ENCODE results near the gene RXRA.

The RXRA gene

DNA sequence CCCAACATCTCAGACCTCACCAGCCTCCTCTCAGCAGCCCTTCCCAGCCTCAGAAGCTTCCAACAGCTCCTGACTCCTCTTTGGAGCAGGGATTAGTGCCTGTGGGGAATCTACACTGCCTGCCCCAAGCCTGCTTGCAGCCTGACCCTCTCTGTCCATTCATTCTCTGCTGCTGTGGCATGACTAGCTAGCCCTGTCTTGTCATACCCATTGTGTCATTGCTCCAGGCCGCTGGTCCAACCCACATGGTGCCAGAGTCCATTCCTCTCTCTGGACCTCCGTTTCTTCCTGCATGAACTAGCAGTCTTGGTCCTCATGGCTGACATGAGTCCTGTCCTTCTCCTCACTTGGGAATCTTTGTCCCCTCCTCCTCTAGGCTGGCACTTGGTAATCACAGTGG is 12.8 kb upstream of the RXRA start:
- no peak for FAIRE-seq

DNA sequence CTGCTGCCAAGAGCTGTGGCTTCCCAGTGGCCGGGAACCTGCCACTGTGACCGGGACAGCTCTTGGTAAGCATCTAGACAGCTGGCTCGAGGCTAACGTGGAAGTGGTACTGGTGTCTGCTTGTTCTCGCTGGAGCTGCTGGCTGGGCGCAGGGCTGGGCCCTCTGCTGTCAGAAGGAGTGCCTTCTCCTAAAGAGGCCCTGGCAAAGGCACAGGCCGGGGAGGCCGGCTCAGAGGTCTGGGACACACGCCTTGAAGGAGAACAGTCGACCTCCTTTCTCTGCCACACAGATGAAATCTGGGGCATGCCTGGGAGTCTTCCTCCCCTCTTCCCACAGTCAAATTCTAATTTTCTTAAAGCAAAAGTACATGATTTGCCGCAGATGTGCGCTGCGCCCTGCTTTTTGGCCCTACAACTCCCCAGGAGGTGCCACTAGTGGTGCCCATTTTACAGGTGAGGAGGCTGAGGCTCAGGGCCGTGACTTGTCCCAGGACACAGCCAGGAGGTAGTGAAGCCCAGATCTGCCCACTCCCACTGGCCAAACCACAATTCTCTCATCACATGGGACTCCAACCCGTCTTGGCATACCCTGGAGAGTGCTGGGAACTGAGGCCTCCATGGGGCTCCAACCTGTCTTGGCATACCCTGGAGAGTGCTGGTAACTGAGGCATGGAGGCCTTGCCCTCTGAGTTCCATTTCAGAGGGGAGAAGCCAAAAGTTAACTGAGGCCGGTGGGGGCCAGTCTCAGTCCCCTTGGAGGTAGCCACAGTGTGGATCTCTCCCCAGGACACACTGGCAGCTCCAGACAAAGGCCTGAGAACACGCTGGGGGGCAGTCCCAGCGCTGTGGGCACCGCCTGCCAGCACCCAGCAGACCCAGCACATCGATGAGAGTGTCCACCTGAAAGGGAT is 12.0 kb upstream of the RXRA start:
- no peak for FAIRE-seq

DNA sequence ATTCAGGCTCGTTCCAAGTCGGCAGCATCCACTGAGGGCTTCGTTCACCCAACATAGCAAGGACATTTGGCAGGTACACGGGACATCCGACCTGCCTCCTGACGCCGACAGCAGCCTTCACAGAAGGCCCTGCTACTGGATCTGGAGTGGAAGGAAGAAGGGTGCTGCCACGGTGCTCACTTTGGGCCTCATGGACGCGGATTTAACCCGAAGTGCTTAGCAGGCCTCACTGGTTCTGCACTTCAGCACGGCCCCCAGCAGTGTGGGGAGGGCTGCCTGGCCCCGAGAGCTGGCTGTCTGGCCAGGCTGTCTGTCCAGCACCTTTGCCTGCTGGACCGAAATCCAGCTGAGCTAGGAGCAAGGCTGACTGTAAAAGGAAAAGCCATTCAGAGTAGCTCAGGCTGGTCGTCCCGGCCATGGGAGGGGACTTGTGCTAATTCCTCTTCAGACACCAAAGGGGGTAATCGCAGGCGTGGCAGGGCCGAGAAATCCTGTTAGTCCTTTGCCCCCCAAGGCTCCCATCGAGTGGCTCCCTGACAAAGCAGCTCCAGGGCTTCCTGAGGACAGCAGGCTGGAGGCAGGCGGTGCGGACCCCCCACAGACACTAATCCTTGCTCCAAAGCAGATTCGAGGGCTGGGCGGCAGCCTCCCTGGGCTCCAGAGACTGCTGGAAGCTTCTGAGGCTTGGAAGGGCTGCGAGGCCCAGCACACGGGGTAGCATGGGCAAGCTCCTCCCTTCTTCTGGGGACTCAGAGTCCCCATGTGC is 11.1 kb upstream of the RXRA start:
- FAIRE-seq: no peak

DNA sequence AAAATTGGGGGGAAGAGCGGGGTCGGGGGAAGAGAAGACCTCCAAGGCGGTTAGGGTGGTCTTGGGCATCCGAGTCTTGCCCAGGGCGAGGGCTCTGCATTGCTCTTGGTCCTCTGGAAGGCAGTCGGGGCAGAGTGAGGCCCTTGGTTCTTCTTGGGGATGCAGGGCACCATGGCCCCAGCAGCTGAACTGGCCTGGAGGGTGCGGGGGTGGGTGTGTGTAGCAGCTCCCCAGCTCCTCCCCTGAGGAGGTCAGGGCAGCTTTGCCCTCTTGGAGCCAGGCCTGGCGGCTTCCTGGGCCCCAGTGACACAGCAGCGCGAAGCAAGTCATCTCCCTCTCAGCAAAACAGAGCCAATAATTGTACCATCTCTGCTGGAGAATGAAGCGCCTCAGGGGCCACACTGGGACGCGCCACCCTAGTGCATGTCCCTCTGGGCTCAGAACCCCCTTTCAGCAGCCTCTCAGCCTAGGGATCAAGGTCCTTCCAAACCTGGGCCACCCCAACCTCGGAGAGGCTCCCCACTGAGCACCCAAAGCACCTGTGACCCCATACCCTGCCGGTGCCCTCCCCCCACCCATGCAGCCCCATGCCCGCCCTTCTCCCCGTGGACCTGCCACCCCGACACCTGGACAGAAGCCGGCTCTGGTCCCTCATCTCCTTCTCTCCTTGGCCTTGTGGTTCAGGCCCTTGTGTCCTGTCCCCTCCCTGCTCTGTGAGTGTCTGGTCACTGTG is 10.4 kb upstream of the RXRA start:
- FAIRE-seq: no peak

DNA sequence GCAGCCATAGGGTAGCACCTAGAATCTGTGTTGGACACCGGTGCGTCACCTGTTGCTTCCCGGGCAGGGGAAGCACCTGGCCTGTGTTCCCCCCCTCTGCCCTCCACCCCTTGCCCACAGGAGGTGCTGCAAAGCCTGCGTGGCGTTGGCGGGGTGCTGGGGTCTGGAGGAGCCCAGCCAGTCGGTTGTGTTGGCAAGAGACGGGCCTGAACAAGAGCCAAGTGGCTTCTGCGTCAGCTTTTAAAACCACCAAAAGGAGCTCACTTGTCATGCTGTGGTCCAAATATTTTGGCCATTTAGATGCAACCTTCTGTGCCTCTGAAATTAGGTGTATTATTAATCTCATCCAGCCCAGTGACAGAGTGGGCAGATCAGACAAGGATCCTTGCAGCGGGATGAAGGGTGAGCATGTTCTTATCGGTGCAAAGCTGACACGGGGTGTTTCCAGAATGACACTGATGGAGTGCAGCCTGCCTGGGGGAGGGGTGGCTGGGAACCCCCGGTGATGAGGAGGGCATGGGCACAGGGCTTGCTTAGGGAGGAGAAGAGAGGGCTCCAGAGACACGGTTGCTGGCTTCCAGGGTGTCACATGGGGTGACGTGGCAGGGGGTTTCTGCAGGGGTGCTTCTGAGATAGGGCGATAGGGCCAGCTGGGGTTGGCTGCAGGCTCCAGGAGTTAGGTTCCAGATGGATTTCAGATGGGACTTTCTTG is 9.7 kb upstream of the RXRA start:
- FAIRE-seq: no peak

DNA sequence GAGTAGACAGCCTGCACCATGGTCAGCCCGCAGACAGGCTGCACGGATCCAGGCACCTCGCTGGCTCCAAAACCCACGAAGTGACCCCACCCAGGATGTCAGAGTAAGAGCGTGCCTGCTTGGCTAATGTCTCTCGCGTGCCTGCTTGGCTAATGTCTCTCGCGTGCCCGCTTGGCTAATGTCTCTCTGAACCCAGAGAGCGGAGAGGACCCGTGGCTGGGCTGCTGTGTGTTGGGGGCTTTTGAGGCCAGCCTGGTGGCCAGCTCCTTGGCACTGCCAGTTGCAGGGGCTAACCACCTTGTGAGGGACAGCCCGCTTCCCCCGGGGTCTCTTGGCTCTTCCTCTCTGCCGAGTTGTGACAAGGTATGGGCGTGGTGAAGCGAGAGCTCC is 8.9 kb upstream of the RXRA start:
- no peak for FAIRE-seq

DNA sequence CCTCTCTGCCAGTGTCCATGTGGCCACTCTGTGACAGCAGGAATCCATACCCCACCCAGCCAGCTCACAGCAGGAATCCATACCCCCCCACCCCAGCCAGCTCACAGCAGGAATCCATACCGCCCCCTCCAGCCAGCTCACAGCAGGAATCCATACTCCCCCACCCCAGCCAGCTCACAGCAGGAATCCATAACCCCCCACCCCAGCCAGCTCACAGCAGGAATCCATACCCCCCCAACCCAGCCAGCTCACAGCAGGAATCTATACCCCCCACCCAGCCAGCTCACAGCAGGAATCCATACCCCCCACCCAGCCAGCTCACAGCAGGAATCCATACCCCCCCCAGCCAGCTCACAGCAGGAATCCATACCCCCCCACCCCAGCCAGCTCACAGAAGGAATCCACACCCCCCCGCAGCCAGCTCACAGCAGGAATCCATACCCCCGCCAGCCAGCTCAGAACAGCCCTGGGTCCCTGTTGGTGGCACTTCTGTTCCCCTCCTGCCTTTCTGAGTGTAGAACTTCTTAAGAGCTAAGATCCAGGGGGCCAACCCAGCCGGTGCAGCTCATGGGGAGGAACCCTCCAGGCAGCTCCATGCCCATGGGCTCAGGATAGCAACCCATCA is 8.4 kb upstream of the RXRA start:
- no peak for FAIRE-seq

DNA sequence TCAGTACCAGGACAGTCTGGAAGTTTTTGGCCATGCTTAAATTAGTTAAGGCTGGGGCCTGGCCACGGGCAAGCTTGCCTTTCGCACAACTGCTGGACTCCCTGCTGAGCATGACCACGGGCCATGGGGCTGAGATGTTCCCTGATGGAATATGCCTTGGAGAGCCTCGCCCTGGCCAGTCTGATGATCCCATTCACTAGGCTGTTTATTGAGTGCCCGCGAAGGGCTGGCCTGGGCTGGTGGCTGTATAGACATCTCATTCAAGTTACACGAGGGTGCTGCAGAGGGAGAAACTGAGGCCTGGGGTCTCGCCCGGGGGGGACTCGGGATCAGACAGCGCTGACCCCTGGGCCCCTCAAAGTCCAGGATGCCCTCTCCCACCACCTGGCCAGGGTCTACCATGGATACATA is 7.8 kb upstream of the RXRA start:
- FAIRE-seq: no peak

DNA sequence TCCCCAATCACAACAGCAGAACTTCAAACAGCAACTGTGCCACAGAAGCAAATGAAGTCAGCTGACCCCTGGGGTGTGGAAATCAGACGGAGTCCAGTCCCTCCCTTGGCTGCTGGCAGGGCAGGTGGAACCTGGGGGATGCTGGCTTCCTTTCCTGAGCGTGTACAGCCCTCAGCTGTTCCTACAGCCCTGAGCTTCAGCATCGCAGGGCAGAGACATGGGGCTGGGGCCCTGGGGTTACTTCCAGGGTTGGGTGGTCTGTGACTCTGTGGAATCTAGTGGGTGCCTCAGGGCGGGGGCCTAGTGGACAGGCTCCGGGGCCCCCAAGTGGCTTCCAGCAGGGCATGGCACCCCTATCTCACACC is 7.3 kb upstream of the RXRA start:
- no peak for FAIRE-seq

DNA sequence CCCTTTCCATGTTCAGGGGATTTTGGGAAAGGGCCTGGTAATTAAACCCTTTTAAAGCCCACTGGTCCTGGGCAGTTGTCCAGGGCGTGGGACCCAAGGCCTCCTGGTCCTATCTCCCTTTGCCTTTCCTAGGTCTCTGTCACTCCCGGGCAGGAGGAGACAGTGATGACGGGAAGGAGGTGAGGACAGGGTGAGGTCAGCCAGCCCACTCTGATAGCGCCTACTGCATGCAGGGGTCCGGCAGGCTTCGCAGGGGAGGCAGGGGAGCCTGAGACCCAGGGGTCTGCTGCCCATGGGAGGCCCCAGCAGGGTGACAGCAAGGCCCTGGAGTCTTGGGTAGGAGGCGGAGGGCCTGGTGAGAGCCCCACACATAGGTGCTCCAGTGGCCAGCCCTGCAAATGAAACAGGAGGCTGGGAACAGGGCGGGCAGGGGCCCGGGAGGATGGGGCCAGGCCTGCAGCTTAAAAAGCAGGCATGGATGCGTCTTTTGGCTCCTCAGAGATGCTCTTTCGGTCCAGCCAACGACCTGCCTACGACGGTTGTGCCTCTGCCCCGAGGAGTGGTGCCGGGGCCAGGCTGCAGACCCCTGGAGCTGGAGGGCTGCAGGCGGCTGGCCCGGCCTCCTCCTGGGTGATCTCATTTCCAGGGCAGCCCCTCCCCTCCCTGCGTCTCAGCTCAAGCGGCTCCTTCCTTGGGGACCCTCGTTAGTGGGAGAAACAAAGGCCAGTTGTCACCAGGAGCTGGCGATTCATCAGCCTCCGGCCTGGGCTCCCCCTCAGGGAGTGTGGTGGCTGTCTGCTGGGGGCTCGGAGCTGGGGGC is 6.7 kb upstream of the RXRA start:
- FAIRE-seq: no peak

DNA sequence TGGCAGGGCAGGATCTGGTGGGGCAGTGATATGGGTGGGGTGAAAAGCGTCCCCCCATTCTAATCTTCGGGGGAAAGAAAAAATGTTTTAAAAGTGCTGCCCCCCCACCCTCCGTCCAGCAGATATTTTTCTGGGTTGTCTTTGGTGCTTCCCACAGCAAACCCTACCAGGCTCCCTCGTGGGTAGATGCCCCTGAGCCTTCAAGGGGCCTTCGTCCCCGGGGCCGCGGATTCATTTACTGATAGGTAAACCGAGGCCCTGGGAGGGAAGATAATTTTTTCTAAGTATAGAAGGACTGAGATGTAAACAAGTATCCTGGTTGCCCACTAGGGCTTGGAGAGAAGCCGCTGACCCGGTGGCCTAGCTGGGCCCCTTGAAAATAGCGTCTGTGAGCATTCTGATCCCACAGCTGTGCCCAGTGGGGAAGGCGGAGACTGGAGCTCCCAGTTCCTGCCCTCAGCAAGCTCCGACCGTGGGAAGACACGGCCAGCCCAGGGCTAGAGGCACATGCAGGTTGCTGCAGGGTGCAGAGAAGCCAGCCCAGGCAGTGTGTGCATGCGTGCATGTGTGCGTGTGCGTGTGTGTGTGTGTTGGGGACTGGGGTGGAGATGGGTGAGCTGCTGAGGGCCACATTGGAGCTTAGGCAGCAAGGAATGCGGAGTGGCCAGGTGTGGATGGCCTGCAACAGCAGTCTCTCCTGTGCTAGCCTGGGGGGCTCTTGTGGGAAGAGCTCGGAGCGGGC is 6.0 kb upstream of the RXRA start:
- no peak for FAIRE-seq

DNA sequence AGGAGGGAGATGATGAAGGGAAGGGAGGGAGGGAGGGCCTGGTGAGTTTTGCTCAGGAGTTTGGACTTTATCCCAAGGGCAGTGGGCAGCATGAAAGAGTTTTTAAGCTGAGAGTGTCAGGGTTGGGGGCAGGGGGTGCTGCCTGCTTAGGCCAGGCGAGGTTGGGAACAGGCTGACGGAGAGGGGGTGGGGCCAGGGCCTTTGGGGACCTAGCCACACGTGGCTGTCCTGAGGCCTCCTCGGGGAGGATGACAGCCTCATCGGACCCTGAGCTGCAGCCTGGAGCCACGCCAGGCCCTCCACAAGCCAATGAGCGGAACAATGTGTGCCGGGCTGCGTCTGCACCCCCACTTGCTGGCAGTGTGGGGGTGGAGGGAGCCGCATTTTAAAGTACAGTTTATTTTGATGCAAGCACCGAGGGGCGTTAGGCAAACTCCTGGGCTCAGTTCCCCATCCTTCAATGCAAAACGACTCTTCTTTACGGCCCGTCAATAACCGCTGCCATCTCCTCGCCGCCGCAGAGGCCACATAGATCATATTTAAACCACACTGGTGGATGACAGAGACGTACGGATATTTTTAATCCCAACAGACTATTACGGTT is 5.3 kb upstream of the RXRA start:
- FAIRE-seq: no peak

DNA sequence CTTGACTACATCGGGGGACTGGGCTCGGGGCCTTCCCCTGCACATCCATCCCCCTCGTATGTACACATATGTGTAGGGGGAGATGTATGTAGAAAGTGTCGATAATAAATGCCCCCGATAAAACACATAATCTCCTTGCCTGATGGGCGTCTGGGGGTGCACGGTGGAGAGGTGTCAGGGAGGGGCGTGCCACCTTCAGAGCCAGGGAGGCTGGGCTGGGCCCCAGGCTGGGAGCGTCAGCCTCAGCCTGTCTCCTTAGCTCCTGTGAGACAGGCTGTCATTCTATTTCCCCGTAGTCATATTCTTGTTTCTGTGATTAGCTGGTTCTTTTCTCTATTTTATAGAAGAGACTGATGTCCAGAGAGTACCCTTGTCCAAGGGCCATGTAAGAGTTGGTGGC is 4.7 kb upstream of the RXRA start:
- FAIRE-seq: no peak

DNA sequence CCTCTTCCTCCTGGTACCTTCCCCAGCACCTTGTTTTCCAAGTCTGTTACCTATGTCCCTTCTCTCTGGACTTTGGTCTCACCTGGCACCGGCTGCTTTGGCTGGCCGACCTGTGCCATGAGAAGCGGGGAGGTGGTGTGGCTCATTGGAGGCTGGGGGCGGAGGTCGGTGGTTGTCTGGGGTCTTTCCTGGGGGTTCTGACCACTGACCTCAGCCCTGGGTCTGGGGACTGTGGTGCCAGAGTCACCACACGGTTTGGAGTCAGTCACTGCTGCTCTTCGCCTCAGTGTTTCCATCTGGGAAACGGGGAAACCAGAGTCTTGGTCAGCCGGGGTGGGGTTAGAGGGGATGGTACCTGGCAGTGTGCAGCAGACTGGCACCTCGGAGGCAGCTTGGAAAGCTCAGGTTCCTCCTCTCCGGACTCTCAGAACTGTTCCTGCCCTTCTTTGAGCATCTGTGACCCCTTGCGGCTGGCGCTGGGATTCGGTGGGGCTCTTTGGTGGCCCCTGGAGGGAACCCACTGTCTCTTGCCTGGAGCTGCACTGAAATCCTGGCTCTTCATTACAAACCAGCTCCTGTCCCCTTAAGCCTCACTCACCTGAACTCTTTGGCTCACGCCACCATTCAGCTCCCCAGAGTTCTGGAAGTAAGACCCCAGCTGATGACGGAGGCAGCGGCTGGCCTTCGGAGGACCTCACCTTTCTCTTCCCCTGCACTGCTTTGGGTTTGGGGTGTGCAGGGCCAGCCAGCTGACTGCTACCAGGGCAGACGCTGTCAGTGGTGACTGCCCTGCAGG is 4.1 kb upstream of the RXRA start:
- FAIRE-seq: no peak

DNA sequence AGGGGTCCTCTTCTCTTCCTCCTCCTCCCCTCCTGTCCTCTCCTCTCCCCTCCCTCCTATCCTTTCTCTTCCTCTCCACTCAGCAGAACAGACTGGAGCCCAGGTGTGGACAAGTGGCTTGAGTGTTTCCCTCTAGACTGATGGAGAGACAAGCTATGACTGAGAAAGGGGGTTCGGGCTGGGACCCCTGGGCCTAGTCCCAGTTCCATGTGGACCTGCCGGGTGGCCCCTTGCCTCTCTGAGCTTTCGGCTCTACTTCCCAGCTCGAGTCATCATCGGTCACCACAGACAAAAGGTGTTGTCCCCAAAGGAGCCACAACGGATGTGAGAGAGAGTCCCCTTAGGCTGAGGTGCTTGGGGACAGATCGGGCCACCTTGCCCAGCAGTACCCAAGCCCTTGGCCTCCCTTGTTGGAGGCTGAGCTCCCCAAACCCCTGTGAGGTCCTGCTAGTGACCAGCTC is 3.4 kb upstream of the RXRA start:
- FAIRE-seq: no peak

DNA sequence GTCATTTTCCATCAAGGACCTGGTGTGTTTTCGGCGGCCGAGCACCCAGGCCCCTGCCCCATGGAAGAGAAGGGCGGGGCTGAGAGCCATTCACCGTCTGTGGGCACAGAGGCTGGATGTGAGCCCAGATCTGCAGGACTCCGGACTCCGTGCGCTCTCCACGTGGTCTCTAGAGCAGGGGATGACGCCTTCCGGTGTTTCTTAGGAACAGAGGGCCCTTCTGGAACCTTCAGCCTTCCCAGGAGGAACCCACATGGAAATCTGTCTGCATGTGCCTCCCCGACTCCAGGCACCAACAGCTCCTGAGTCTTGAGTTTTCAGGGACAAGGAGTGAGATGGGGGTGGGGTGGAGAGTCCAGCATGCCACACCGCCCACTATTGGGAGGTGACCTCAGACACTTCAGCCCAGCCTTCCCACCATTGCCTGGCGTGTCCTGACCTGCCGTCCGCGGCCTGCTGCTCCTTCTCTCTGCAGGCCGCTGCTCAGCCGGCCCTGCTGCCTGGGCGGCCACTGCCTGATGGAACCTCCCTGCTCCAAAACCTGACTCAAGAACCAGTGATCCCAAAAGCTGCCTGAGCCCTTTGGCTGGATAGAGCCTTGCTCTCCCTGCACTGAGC is 2.4 kb upstream of the RXRA start:
- FAIRE-seq: no peak

DNA sequence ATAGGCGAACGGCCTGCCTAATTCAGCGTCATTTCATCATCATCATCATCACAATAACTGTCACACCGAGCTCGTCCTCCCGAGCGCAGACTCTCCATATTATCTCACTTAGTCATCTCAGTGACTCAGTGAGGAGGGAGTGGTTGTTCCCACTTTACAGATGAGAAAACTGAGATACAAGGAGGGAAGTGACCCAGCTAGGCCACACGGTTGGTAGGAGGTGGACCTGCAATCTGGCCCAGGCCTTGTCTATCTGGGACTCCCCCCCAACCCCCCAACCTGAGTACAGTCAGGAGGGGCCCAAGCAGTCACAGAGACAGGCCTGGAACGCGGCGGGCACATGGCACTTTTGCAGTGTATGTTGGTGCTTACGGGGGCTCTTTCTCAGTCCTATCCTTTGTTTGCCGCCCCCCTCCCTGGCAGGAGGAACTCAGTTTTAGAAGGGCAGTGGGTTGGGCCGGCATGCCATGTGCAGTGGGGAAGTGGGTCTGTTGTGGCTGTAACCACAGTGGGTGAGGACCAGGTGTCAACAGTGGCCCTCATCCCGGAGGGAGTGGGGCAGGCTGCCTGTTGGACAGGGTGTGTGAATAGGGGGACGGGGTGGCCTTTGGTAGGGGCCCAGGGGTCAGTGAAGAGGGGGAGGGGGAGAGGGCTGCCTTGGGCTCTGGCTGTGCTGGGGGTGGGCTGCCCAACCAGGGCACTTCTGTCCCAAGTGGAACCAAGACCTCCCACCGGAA is 1.7 kb upstream of the RXRA start:
- no peak for FAIRE-seq

DNA sequence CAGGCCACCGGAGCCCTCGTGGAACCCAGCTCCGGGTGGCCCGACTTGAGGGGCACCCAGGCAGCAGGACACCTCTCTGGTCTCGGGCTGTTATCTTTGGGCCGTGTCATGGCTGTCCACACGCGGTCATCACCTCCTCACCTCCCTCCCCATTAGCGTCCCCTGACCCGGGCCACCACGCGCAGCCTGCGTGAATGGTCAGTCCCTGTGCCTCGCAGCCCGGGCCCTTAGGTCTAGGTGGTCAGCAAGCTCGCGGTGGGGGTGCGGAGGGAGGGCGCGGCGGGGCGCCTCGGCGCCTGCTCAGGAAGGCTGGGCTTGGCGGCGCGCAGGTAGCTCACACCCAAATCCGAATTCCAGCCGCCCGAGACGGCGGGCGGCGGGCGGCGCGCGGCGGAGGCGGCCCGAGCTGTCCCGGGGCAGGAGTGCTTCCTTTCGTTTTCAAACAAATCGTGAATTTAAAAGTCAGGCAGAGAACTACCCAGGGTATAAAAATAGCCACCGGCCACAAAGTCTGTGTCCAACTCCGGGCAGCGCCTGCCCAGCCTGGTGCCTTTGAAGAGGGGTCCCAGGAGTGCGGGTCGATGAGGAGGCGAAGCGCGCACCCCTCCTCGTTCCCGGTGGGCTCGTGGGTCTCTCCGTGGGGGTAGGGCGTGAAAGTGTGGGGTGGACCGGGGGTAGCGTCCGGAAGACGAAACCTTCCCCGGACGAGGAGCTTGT is 1.0 kb upstream of the RXRA start:
- FAIRE-seq: no peak
